ENCODE results near the gene TRMT2A.

DNA sequence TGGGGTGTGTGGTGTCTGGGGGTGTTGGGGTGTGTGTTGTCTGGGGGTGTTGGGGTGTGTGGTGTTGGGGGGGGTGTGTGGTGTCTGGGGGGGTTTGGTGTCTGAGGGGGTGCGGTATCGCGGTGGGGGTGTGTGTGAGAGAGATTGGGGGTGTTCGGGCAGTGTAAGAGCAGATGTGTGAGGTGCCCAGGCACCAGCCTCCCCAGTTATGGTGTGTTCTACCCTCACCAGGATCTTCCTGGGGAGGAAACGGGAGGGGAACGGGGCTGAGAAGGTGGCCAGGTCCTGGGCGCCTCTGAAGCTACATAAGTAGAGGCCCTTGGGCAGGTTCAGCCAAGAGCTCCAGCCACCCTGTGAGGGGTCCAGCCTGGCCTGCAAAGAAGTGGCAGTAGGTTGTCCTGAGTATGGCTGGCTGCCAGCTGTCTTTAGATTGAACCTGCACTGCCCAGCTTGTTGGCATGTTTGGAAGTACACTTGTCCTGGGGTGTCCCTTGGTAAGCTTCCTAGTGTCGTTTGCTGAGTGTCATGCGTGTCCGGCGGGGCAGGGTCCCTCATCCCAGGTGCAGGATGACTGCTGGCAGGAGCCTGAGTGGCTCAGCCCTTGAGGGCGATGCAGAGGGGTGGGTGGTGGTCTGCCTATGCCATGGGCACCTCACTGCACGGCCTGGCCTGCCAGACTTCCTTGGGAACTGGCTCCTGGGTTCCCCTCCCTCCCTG lies 6.5 kb upstream of the TRMT2A start:
- no peak for TF ChIP-seq CTCF (IDR thresholded peaks at IDR 0.05)
- TF ChIP-seq POLR2A (IDR thresholded peaks at IDR 0.05) = no peak
